ENCODE data around the gene AKR1D1. TPM values are rescaled to one million over a fixed set of nuclear protein-coding genes. Genes with fewer than 3 reads are reported as not detected.
A peak's percentile ranks its signal among the peaks of the same experiment; 100 is the strongest.

Gene AKR1D1
- total RNA-seq, 4 donors from 2014 or later: 0.20 TPM; not detected in 3

- Histone ChIP-seq H3K27me3 (no peaks in the 10 kb centered on the region), H3K4me1 (no peaks in the 10 kb centered on the region), H3K36me3 (no peaks in the 10 kb centered on the region), H3K27ac (no peak overlapping the region), H3K9me3 (no peaks in the 10 kb centered on the region), H3K4me3 (no peak overlapping the region)
- intact Hi-C loops (cut with DNase I; ENCODE audit: low total_unique reads) (no loop called here), in situ Hi-C loops (cut with MboI; ENCODE audit: low sequenced_read_pairs in 4 of 4) (no loop called here)
- ATAC-seq (peak in 1 of 2 donors; percentile 33), DNase-seq (no peak)
- TF ChIP-seq POLR2A (IDR thresholded peaks at IDR 0.05) (no peak), CTCF (IDR thresholded peaks at IDR 0.05 in 4 of 5, conservative IDR thresholded peaks at IDR 0.05 in 1 of 5) (no peak)
These were observed 49.4 kb downstream of the AKR1D1 start for GRCh38 chr7:138125598-138126111.

GRCh38 chr7:138126928-138127327 is 50.7 kb downstream of the AKR1D1 start:
- Histone ChIP-seq H3K27me3 (no peaks in the 10 kb centered on the region), H3K4me1 (no peaks in the 10 kb centered on the region), H3K27ac (no peak overlapping the region), H3K36me3 (no peaks in the 10 kb centered on the region), H3K9me3 (no peaks in the 10 kb centered on the region), H3K4me3 (no peak overlapping the region)
- in situ Hi-C loops (cut with MboI; ENCODE audit: low sequenced_read_pairs in 4 of 4): no loop called here
- intact Hi-C loops (cut with DNase I; ENCODE audit: low total_unique reads): no loop called here
- no peak for TF ChIP-seq CTCF (IDR thresholded peaks at IDR 0.05 in 4 of 5, conservative IDR thresholded peaks at IDR 0.05 in 1 of 5)
- no peak for TF ChIP-seq POLR2A (IDR thresholded peaks at IDR 0.05)
- DNase-seq (no peak), ATAC-seq (no peak)

GRCh38 chr7:138127996-138128395 is 51.7 kb downstream of the AKR1D1 start:
- TF ChIP-seq POLR2A (IDR thresholded peaks at IDR 0.05) (no peak), CTCF (IDR thresholded peaks at IDR 0.05 in 4 of 5, conservative IDR thresholded peaks at IDR 0.05 in 1 of 5) (no peak)
- no peak for ATAC-seq
- intact Hi-C loops (cut with DNase I; ENCODE audit: low total_unique reads): no loop called here
- Histone ChIP-seq H3K4me1 (no peaks in the 10 kb centered on the region), H3K27ac (no peak overlapping the region), H3K4me3 (no peak overlapping the region), H3K9me3 (no peaks in the 10 kb centered on the region), H3K27me3 (no peaks in the 10 kb centered on the region), H3K36me3 (no peaks in the 10 kb centered on the region)
- no peak for DNase-seq
- in situ Hi-C loops (cut with MboI; ENCODE audit: low sequenced_read_pairs in 4 of 4): no loop called here

GRCh38 chr7:138129551-138130165 is 53.4 kb downstream of the AKR1D1 start:
- in situ Hi-C loops (cut with MboI; ENCODE audit: low sequenced_read_pairs in 4 of 4): no loop called here
- DNase-seq: no peak
- ATAC-seq: no peak
- Histone ChIP-seq H3K36me3 (no peaks in the 10 kb centered on the region), H3K4me1 (no peaks in the 10 kb centered on the region), H3K9me3 (no peaks in the 10 kb centered on the region), H3K4me3 (no peak overlapping the region), H3K27me3 (no peaks in the 10 kb centered on the region), H3K27ac (no peak overlapping the region)
- TF ChIP-seq POLR2A (IDR thresholded peaks at IDR 0.05) (no peak), CTCF (IDR thresholded peaks at IDR 0.05 in 4 of 5, conservative IDR thresholded peaks at IDR 0.05 in 1 of 5) (no peak)
- intact Hi-C loops (cut with DNase I; ENCODE audit: low total_unique reads): no loop called here

Data from gastrocnemius medialis (tissue), 4 donors.